IMR-90 (cell line): ENCODE data around the gene CAV2. TPM values are rescaled to one million over a fixed set of nuclear protein-coding genes. Genes with fewer than 3 reads are reported as not detected.

Experiments
- ATAC-seq: fragments of 200-7000 bp; cut with Tn5 transposase; 2 replicates; pipeline ENCODE4 v1.9.1; 2020; ENCODE audit warnings: low read depth, mild to moderate bottlenecking, moderate library complexity
- BruUV-seq: library from RNA; stranded (reverse); fragments of 400-500 nt; replicated peaks from 2 replicates; lab custom pipeline; 2021; lab: Mats Ljungman, UMichigan
- CTCF ChIA-PET: fragments of 300-600 bp; formaldehyde crosslinking; extraction: SDS; loops from one replicate; lab custom pipeline; 2021; ENCODE audit warnings: antibody characterized with exemption; lab: Yijun Ruan, JAX
- POLR2A ChIA-PET: fragments of 300-600 bp; sonication (Branson Sonifier 250); formaldehyde crosslinking; loops from one replicate; lab custom pipeline; 2022; ENCODE audit warnings: antibody characterized with exemption; ENCODE audit not compliant: unreplicated experiment; lab: Charles Lee
- DNase-seq: peaks from one replicate; pipeline ENCODE4 v3.0.0; 2013
- H2AFZ ChIP-seq: replicated peaks from 2 replicates; pipeline ENCODE3; 2013; ENCODE audit warnings: low read length, mild to moderate bottlenecking; ENCODE audit not compliant: poor library complexity
- H2AK5ac ChIP-seq: 2 replicates; pipeline ENCODE4 v1.6.1; 2013; ENCODE audit warnings: low read depth, low read length, inconsistent platforms
- H2AK9ac ChIP-seq: replicated peaks from 2 replicates; pipeline ENCODE3; 2013; ENCODE audit warnings: mild to moderate bottlenecking, low read depth, low read length, moderate library complexity; ENCODE audit not compliant: poor library complexity
- H2BK120ac ChIP-seq: 2 replicates; pipeline ENCODE4 v1.6.1; 2013; ENCODE audit warnings: low read depth, low read length, inconsistent platforms
- H2BK15ac ChIP-seq: 3 replicates; pipeline ENCODE4 v1.6.1; 2013; ENCODE audit warnings: low read depth, low read length, inconsistent platforms
- H2BK20ac ChIP-seq: 2 replicates; pipeline ENCODE4 v1.6.1; 2013; ENCODE audit warnings: low read depth, mild to moderate bottlenecking, inconsistent platforms, low read length, moderate library complexity
- H2BK5ac ChIP-seq: 2 replicates; pipeline ENCODE4 v1.6.1; 2013; ENCODE audit warnings: mild to moderate bottlenecking, low read depth, low read length, inconsistent platforms; ENCODE audit not compliant: poor library complexity, severe bottlenecking
- H3K14ac ChIP-seq: replicated peaks from 2 replicates; pipeline ENCODE4 v1.6.1; 2013; ENCODE audit warnings: low read depth, low read length, inconsistent platforms
- H3K18ac ChIP-seq: 2 replicates; pipeline ENCODE4 v1.6.1; 2013; ENCODE audit warnings: low read depth, low read length, control low read depth
- H3K23ac ChIP-seq: 2 replicates; pipeline ENCODE4 v1.6.1; 2013; ENCODE audit warnings: low read depth, low read length, inconsistent platforms
- H3K27ac ChIP-seq: 2 replicates; pipeline ENCODE4 v1.5.1; 2013; ENCODE audit warnings: mild to moderate bottlenecking, control low read depth, low read length; ENCODE audit not compliant: insufficient read depth
- H3K27me3 ChIP-seq: 2 replicates; pipeline ENCODE4 v1.6.1; 2013; ENCODE audit warnings: low read length; ENCODE audit not compliant: control insufficient read depth, insufficient read depth
- H3K36me3 ChIP-seq: 2 replicates; pipeline ENCODE4 v1.6.1; 2013; ENCODE audit warnings: low read length, mixed read lengths; ENCODE audit not compliant: control insufficient read depth, insufficient read depth
- H3K4ac ChIP-seq: 2 replicates; pipeline ENCODE4 v1.6.1; 2013; ENCODE audit warnings: low read depth, low read length, inconsistent platforms
- H3K4me1 ChIP-seq: 2 replicates; pipeline ENCODE4 v1.6.1; 2013; ENCODE audit warnings: low read length, mixed read lengths; ENCODE audit not compliant: control insufficient read depth, insufficient read depth
- H3K4me2 ChIP-seq: 2 replicates; pipeline ENCODE4 v1.6.1; 2013; ENCODE audit warnings: low read depth, mild to moderate bottlenecking, control low read depth, low read length, moderate library complexity
- H3K4me3 ChIP-seq: 2 replicates; pipeline ENCODE4 v1.5.1; 2013; ENCODE audit warnings: low read depth, mild to moderate bottlenecking, control low read depth, low read length, moderate library complexity; ENCODE audit not compliant: insufficient read depth
- H3K56ac ChIP-seq: 2 replicates; pipeline ENCODE4 v1.6.1; 2013; ENCODE audit warnings: low read length, inconsistent platforms; ENCODE audit not compliant: insufficient read depth; ENCODE audit errors: extremely low read depth
- H3K79me1 ChIP-seq, 2 experiments: 2 replicates each; pipeline ENCODE4 v1.6.1; 2013; ENCODE audit warnings: low read length in 2 of 2, inconsistent platforms in 1 of 2, low read depth in 1 of 2
- H3K9ac ChIP-seq: 2 replicates; pipeline ENCODE4 v1.6.1; 2013; ENCODE audit warnings: low read depth, low read length, control low read depth
- H3K9me1 ChIP-seq: 2 replicates; pipeline ENCODE4 v1.6.1; 2013; ENCODE audit warnings: low read length, inconsistent platforms; ENCODE audit not compliant: insufficient read depth
- H3K9me3 ChIP-seq: 2 replicates; pipeline ENCODE4 v1.6.1; 2013; ENCODE audit warnings: low read length; ENCODE audit not compliant: control insufficient read depth, insufficient read depth
- H4K20me1 ChIP-seq: 2 replicates; pipeline ENCODE4 v1.6.1; 2013; ENCODE audit warnings: low read length, inconsistent platforms; ENCODE audit not compliant: insufficient read depth
- H4K5ac ChIP-seq: 2 replicates; pipeline ENCODE4 v1.6.1; 2013; ENCODE audit warnings: mild to moderate bottlenecking, low read depth, low read length, control low read depth
- H4K8ac ChIP-seq, 2 experiments: 2 replicates each; pipeline ENCODE4 v1.6.1; 2013; ENCODE audit warnings: low read depth in 2 of 2, low read length in 2 of 2, control low read depth in 1 of 2, inconsistent platforms in 1 of 2
- H4K91ac ChIP-seq: 2 replicates; pipeline ENCODE4 v1.6.1; 2013; ENCODE audit warnings: low read depth, low read length, inconsistent platforms; ENCODE audit not compliant: insufficient read depth
- BHLHE40 ChIP-seq: fragments of 150-350 bp; IDR thresholded peaks from 2 replicates; pipeline ENCODE4 v1.6.1; 2016; ENCODE audit warnings: mild to moderate bottlenecking, low read depth, low read length
- CHD1 ChIP-seq: IDR thresholded peaks from 2 replicates; pipeline ENCODE4 v1.6.1; 2012; ENCODE audit warnings: low read depth, low read length, improper control_type of control experiment
- CTCF ChIP-seq: conservative IDR thresholded peaks from 2 replicates; pipeline ENCODE4 v1.5.1; 2012; ENCODE audit warnings: mild to moderate bottlenecking, low read depth, low read length, improper control_type of control experiment
- POLR2A ChIP-seq: IDR thresholded peaks from 2 replicates; pipeline ENCODE4 v1.6.1; 2012; ENCODE audit warnings: mild to moderate bottlenecking, low read depth, low read length
- USF2 ChIP-seq: fragments of 150-350 bp; IDR thresholded peaks from 2 replicates; pipeline ENCODE4 v1.6.1; 2017; ENCODE audit warnings: mild to moderate bottlenecking, antibody characterized with exemption, low read length, low read depth
- WGBS, 2 experiments: methylation state at CpG; one replicate each; pipeline versions ENCODE4 v1.1.5 to v1.1.7; 2013; ENCODE audit warnings: missing lambda C conversion rate in 2 of 2; ENCODE audit not compliant: insufficient read length in 1 of 2; ENCODE audit errors: extremely low coverage in 2 of 2; 5-methylcytosine and 5-hydroxymethylcytosine counted together
- dilution Hi-C: fragments of 300-500 bp; cut with HindIII; formaldehyde crosslinking; loops from one replicate; pipeline ENCODE4 v1.14.3; 2018; ENCODE audit warnings: low sequenced_read_pairs; ENCODE audit not compliant: unreplicated experiment
- in situ Hi-C: fragments of 300-500 bp; cut with MboI; formaldehyde crosslinking; loops from 3 replicates; pipeline ENCODE4 v1.14.3; 2019; ENCODE audit warnings: low sequenced_read_pairs, inconsistent platforms, mixed read lengths
- intact Hi-C: fragments of 100-400 bp; cut with micrococcal nuclease; formaldehyde crosslinking; loops from 2 replicates; pipeline ENCODE4 v1.10.0; 2022
- polyA plus RNA-seq, 3 experiments: library from polyadenylated mRNA; depleted of rRNA; stranded (reverse); fragments of >200 nt; gene quantifications; 2 replicates each; pipeline ENCODE4 v1.2.3, GENCODE V29; 2012; ENCODE audit warnings: low replicate concordance in 1 of 3
- total RNA-seq: library from RNA; depleted of rRNA; stranded (reverse); fragments of >200 nt; gene quantifications from 2 replicates; pipeline ENCODE4 v1.2.3, GENCODE V29; 2012

Gene CAV2
- total and polyA plus RNA-seq, 2 of the 4 experiments (the other 2 are of a cell fraction), result 199 to 265 TPM

DNA sequence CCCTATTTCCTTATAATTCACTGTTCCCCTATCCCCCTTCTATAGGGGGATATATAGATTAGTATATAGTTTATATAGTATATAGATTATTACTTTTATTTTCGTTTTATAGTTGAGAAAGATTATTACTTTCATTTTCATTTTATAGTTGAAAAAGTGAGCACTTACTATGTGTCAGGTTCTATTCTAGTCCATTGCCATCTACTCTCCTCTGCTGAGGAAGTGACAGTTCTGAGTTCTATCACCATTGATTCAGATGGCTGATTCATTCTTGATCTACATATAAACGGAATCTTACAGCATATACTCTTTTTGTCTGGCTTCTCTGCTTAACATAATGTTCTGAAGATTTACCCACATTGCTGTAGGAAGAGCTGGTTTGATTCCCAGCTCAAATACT is 20.7 kb upstream of the CAV2 start:
- Histone ChIP-seq H2BK20ac (0 out of 2 replicates have a peak overlapping the region, but pooled peaks have one; percentile 57), H3K4me1 (peaks cover 6% of the 10 kb centered on the region), H3K23ac (no peak overlapping the region), H2BK120ac (peak overlapping the region; percentile 60), H2BK15ac (no peak overlapping the region), H2AK5ac (no peak overlapping the region), H3K79me1 (no peaks in the 10 kb centered on the region; a peak in 1 of 4 replicates), H2AFZ (no peak overlapping the region), H2AK9ac (no peak overlapping the region), H4K91ac (no peak overlapping the region; the same call in 1 of the 2 replicates), H4K5ac (peak overlapping the region; percentile 4; the same call in 1 of the 2 replicates), H3K14ac (no peak overlapping the region; the same call in 1 of the 2 replicates), H3K18ac (peak overlapping the region; percentile 54; the same call in 1 of the 2 replicates), H3K56ac (no peak overlapping the region), H2BK5ac (peak overlapping the region; percentile 21), H3K9ac (no peak overlapping the region), H4K20me1 (no peaks in the 10 kb centered on the region), H3K27me3 (no peaks in the 10 kb centered on the region), H3K9me3 (no peaks in the 10 kb centered on the region), H3K27ac (no peak overlapping the region), H3K4ac (no peak overlapping the region), H3K36me3 (no peaks in the 10 kb centered on the region), H3K4me2 (no peak overlapping the region), H3K4me3 (no peak overlapping the region), H4K8ac (peak overlapping the region in 1 of 2 experiments; percentile 11; a peak in 1 of 4 replicates), H3K9me1 (no peaks in the 10 kb centered on the region; the same call in 1 of the 2 replicates)
- WGBS, 2 experiments, result no CpG with 5 or more reads among the region's 2 CpGs
- CTCF ChIA-PET, result no interaction called here
- intact Hi-C loops (no loop called here), dilution Hi-C loops (no loop called here), in situ Hi-C loops (no loop called here)
- no peak for TF ChIP-seq BHLHE40
- no peak for TF ChIP-seq POLR2A
- TF ChIP-seq USF2, result no peak
- no peak for TF ChIP-seq CTCF
- TF ChIP-seq CHD1, result no peak
- ATAC-seq (no peak), DNase-seq (no peak)
- no TSS peak for BruUV-seq
- POLR2A ChIA-PET, result interaction anchor here (1.4 kb wide), 1 partner anchor 48 kb away, joined by 4 read pairs; no protein-coding TSS in a partner anchor
